NCI-H748 (cell line): ENCODE data around the gene PRDM15.

Experiments
- DNase-seq: peaks from one replicate; lab custom pipeline; 2025; ENCODE audit not compliant: unreplicated experiment; lab: John Stamatoyannopoulos, UW

Gene PRDM15

DNA sequence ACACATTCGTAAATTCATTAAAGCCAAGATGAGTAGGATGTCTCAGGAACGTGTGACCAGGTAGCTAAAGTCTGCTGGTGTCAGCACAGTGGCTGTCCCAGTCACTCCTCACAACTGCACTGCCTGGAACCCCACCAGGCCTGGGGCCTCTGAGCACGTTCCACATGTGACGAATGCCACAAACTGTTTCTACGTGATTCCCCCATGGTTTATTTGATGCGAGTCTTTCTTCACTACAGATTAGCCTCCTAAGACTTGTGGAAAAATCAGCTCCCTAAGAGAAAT, 33.2 kb downstream of the PRDM15 start:
- no peak for DNase-seq

DNA sequence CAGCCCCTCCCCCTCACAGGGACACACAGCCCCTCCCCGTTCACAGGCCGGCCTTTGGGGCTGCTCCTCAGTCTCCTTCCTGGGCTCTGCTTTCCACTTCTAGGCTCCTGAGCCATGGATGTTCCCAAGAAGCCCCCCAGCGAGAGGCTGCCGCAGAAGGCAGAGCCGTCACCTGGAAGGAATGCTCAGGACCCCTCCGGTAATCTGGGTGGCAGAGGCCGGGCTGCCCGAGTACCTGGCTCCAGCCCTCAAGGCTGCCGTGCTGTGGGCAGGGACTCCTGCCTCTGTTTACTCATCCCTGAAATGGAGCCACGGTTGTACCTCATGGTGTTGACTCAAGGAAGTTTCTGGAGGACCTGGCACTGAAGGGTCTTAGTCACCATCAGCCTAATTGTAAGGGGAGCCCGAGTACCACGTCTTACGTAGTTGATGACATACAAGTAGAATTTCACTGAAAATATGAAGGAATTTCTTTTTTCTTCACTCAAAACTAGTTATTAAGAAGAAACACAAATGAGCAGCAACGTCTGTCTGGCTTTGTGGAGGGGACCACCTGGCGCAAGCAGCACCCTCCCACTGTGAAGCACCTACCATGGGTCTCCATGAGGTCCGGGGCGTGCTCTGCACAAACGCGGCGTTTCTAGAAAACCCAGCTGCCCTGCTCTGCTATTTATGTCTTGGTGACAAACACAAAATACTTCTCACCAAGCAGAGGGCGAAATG, 33.7 kb downstream of the PRDM15 start:
- no peak for DNase-seq

DNA sequence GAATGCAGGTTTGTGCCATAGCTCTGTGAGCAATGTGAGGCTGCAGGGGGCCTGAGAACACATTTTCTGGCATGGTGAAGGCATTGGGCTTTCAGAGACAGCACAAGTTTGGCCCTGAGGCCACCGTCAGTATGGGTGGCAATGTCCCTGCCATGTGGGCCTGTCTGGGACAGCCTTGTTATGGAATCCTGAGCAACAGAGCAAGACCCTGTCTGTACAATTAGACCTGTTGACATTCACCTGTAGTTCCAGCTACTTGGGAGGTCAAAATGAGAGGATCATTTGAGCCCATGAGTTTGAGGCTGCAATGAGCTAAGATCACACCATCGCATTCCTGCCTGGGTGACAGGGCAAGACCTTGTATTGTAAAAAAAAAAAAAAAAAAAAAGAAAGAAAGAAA, 35.6 kb downstream of the PRDM15 start:
- no peak for DNase-seq

DNA sequence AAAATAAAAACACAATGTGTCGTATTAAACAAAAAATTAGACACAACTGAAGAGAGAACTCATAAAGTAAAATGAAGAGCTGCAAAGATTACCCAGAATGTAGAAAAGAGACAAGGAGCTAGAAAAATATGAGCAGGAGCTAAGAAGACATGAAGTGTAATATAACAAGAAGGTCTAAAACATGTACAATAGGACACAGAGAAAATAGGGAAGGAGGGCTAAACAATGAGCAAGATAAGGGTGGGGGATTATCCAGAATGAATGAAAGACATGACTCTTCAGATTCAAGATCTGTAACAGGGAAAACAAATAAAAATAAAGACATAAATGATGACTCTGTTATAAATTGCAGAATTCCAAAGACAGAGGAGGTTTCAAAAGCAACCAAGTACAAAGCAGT, 38.3 kb downstream of the PRDM15 start:
- DNase-seq, result no peak

DNA sequence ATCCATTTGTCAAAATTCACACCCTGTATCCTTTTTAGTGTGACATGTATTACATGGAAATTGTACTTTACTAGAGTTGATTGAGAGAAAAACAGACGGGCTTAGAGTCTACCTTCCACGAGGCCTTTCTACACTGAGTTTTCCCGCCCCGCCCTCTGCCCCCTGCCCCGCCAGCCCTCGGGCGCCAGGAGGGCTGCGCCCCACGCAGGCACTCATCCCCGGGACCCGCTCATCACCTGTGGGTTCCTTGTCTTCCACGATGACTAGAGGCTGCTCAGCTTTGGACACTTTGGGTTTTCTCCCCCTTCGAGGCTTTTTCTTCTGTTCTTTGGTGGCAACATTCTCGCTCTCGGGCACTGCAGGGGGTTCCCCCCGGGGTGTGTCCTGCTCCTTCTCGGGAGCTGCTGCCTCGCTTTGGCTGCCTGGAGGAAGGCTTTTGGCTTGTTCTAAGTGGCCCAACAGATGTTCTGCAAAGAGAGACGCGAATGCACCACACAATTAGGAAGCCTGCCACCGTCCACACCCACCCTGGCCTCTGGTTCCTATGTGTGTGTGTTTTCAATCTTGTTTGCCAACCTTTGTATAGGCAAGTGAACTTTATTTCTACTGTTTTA, 39.6 kb downstream of the PRDM15 start:
- no peak for DNase-seq

DNA sequence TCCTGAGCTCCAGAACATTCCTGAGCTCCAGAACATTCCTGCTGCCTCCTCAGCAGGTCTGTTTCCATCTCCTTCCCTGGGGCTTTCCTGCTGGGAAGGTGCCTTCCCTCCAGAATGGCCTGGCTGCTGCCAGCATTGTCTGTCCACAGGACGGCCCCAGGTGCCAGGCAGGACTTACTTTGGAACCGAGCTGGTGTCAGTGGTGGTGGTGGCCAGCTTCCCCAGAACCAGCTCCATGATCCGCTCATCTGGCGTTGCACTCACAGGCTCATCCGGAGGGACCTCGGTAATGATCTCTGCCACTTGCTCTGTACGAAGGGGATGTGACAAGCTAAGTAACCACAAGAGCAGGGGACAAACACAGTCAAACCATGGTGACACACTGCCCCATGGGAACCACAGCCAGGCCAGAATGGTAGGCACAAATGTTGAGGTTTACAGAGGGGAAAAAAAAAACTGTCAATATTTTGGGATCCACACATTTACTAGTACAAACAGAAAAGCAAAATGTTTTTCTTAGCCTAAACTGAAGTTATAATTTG, 41.3 kb downstream of the PRDM15 start:
- no peak for DNase-seq

DNA sequence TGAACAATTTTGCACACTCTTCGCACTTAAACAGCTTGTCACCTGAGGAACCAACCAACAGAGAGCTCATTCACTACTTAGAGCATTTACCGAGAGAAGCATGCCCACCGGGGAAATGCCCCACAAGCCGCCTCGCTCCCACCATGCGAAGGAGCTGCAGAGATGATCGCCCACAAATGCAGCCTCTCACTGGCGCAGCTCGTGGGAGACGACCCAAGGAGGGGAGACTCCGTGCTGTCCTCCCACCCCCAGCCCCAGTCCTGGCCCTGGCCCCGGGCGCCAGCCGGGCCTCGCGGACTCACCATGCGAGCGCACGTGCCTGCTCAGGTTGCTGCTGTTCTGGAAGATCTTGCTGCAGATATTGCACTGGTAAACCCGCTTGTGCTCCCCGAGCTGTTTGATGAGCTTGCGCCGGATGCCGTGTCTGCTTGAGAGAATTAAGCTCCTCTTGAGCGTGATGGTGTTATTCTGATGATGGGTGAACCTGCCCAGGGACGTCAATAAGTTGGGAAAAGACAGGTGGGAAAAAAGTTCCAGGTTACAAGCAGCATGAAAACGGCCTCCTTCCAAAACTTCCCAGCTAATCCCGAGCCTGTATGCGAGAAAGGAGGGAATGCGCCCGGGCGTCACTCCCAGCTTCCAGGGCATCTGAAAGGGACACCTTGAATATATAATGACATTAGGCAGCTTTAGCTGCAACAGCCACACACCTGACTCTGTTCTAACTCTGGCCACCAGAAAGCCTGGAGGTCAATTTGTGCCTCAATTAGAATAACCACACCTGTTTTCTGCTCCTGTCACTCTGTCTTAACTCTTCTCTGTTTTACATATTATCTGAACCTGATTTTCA, 42.8 kb downstream of the PRDM15 start:
- DNase-seq, result no peak

DNA sequence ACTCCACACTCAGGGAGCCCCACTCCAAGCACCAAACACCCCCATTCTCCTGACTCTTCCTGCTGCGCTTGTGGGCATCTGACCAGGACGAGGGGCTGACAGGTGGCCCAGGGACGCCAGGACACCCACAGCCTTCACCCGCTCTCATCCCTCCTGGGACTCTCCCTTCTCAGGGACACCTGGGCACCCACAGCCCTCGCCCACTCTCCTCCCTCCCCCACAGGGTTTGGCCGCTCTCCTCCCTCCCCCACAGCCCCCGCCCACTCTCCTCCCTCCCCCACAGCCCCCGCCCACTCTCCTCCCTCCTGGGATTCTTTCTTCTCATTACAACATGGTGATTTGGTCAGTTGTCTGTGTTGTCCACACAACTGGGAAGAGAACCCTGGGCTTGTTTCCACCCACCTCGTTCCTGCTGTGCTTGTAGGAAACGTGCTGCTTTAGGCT, 43.4 kb downstream of the PRDM15 start:
- DNase-seq, result no peak

DNA sequence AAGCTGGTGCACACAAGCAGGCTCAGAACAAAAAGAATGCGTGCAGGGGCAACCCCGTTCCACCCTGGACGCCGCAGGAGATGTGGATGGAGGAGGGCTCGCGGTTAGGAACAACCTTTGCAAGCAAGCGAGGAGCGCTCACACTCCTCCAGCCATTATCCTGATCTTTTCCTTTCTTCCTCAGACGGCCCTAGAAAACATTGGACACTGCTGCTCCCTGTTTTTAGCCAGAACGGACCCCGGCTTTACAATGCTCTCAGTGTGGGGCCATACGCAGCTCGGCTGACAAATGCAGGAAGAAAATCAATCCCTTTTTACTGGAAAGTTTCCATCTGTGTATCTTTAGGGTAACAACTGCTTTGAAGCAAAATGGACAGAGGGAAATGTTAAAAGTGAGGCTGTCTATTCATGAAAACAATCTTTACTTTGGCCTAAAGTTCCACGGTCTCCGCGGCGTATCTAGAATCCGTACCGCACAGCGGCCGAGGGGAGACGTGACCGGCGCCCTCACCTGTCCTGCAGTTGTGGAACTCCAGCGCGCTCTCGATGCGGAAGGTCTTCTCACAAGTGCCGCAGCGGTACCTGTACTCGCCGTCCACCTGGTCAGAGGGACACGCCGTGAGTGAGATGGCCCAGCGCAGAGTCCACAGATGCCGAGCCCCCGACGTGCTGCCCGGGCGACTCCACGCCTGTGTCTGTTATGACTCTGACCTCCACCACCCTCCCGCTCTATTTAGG, 44.0 kb downstream of the PRDM15 start:
- no peak for DNase-seq

DNA sequence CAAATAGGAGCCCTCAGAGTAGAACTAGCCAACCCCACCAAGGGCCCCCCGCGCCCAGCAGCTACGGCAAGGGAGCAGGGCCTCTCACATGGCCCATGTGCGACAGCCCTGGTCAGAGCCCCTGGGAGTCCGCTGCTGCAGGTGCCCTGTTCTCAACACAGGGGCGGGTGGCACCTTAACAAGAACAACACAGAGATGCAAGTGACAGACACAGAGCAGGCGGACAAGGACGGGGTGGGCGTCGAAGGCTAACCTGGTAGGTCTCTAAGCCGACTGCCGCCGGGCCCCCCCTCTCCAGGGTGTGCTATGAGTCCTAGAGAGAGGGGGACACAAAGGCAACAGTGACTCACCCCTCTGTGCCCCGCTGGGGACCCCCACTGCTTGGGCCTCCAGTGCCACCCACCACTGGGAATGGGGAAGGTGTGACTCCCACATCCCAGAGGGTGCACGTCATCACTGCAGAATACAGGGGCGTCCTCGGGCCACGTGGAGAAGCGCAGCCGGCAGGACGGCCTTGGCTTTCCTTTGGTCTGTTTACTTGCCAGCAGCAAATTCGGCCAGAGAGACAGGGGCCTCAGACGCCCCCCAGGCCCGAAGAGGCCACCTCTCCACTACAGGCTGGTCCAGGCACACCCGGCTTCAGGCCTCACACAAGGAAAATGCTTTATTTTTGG, 44.8 kb downstream of the PRDM15 start:
- DNase-seq, result no peak

DNA sequence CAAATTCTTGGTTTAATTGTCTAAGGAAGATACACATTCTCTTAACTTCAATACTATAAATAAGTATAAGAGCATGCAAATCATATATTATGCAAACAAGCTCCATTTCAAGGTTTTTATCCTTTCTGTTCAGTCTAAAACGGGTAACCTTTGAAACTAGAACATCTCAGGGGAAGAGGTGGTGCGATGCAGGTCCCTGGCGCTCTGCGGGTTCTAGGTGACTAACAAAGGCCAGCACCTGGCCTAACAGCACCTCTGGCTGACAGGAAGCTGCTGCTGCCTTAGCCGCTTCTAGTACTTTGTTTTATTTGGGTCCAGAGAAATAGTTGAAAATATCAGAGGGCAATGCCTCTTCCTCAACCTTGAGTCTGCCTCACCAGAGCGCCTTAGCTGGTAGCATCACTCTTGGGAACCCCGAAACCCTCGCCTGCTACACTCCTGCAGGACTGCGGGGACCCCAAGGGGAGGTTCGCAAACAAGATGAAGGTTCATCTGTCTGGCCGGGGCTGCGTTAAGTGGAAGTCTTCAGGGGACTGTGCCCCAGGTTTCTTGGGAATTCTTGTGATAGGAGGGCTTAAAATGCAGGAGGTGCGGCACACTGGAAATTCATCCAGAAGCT, 45.5 kb downstream of the PRDM15 start:
- DNase-seq, result no peak

DNA sequence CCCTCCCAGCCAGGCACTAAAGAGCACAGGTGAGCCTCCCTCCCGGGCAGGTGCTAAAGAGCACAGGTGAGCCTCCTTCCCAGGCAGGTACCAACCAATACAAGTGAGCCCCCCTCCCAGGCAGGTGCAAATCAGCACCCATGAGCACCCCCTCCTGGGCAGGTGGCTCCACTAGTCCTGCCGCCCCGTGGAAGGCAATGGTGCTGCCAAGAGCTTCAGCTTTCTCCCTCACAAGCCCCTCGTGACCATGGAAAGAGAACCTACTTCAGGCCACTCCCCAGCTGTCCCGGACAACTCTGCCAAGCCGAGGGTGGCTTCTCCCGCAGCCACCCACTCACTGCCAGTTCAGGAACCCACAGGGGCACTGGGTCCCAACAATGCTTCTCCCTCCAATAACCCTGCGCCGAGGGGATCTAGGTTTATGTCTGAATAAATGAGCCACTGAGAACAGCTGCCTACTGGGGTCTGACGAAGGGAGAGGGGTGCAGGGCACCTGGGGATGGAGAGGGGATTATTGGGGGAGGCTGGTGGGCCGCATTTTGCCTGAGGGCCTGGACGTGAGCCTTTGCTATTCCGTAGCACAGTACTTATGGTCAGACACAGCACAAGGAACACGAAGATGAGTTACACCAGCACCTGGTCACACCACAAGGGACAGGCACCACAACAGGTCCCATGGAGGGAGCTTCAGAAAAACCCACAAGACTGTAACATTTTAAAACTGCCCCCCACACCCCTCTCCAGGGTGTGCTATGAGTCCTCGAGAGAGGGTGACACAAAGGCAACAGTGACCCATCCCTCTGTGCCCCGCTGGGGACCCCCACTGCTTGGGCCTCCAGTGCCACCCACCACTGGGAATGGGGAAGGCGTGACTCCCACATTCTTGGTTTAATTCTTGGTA, 46.3 kb downstream of the PRDM15 start:
- DNase-seq, result no peak

DNA sequence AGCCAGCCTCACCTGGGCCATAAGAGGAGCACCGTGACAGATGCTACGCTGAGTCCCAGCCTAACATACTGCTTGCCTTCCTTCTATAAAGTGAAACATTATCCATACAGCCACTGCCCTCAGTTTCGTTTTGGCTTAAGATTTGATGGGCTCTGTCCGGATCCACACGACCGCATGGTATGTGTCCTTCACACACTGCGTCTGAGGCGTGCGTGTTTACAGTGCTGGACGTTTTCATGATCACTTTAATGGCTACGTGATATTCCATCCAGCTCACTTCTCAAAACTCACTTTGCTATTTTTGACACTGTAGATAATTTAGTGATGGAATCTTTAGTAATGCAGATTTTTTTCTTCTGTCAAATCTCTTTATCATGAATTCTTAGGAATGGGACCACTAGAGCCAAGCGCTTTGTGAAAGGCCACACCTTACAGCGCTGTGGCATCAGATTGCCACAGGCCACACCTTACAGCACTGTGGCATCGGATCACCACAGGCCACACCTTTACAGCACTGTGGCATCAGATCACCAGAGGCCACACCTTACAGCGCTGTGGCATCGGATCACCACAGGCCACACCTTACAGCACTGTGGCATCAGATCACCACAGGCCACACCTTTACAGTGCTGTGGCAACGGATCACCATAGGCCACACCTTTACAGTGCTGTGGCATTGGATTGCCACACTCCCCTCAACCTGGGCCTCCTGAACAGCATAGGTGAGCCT, 47.1 kb downstream of the PRDM15 start:
- no peak for DNase-seq

DNA sequence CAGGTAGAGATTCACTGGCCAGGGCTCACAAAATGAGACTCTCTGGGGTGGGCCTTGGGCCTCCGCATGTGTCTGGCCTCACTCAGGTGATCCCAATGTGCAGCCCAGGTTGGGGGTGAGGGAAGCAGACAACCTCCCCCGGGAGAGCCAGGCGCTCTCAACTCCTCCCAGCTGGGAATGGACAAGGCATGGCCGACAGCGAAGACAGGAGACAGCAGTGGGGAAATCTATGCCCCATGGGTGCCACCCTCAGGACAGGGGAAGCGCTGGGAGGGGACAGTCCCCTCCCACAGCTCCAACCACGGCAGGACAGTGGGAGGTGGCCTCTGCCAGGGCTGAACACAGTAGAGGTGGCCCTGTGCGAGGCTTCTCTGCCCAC, 47.7 kb downstream of the PRDM15 start:
- DNase-seq, result no peak

DNA sequence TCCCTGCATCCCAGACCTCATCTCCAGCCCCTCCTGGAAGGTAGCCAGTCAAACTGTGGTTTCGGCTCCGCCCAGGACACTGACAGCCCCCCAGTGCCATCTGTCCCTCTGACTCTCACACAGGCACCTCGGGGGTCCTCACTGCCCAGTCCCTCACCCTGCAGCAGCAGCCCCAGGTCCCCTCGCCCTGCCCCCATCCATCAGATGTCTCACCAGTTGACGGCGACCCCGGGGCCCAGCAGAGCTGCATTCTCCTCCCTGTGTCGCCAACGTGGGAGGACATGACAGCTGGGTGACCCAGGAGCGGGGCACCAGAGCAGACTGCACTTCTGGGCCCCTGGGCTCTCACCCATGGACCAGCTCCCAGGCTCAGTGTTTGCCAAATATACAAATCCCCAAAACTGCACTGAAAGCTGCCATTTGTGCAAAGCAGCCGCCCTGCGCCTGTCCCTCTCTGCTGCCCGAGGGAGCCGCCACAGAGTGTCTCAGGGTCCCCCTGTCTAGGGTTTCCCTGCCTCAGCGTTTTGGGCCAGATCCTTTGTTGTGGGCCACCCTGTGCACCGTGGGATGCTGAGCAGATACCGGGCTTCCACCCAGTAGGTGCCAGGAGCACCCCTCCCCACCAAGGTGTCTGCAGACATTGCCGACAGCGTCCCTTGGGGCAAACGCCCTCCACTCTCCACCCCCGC, 48.2 kb downstream of the PRDM15 start:
- no peak for DNase-seq

DNA sequence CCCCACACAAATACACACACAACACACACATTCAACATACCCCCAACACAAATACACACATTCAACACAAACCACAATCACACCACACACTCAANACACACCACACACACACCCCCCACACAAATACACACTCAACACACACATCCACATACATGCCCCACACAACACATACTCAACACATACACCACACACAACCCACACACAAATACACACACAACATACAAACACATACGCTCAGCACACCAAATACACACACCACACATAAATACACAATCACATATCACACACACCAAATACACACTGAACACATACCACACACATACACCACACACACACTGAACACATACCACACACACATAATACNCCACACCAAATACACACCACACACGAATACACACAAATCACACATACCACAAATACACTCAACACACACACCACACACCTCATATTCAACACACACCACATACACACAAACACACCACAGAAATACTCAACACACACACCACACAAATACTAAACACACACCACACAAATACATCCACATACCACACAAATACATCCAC, 48.9 kb downstream of the PRDM15 start:
- no peak for DNase-seq

DNA sequence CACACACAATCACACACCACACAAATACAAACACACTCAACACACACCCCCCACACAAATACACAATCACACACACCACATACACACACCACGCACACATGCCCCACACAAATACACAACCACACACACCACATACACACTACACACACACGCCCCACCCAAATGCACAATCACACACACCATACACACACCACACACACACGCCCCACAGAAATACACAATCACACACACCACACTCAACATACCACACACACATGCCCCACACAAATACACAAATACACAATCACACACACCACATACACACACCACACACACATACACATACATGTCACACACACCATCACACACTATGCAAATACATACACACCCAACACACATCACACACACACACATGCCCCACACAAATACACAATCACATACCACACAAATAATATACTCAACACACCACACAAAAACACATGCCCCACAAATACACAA, 50.2 kb downstream of the PRDM15 start:
- no peak for DNase-seq
